IMR-90 (cell line): ENCODE data around the gene C11orf68.

Experiments
- CHD1 ChIP-seq: IDR thresholded peaks from 2 replicates; pipeline ENCODE4 v1.6.1; 2012; ENCODE audit warnings: low read depth, low read length, improper control_type of control experiment
- FOS ChIP-seq: fragments of 150-350 bp; IDR thresholded peaks from 2 replicates; pipeline ENCODE4 v1.6.1; 2016; ENCODE audit warnings: low read depth, low read length
- RAD21 ChIP-seq: IDR thresholded peaks from 2 replicates; pipeline ENCODE4 v1.6.1; 2012; ENCODE audit warnings: low read length, improper control_type of control experiment
- TF ChIP-seq, protein P1 (sequence below): conservative IDR thresholded peaks from 2 replicates; pipeline ENCODE4 v1.5.1; 2012; ENCODE audit warnings: mild to moderate bottlenecking, low read depth, low read length, improper control_type of control experiment

DNA sequence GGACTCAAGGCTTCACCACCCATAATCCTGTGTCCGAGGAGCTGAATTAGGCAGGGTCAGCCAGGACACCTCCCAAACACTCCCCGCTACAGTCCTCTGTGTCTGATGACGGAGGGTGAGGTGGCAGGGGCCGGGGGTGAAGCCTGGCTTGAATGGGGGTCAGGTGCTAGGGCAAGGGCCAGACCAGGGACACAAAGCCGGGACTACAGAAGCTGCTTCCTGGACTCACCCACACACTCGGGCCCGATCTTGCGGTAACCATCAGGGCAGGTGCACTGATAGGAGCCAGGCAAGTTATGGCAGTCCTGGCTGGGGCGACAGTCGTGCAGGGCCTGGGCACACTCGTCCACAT is 48.6 kb downstream of the C11orf68 start:
- TF ChIP-seq FOS (no peak), RAD21 (no peak), CHD1 (no peak)
- TF ChIP-seq, protein P1, sequence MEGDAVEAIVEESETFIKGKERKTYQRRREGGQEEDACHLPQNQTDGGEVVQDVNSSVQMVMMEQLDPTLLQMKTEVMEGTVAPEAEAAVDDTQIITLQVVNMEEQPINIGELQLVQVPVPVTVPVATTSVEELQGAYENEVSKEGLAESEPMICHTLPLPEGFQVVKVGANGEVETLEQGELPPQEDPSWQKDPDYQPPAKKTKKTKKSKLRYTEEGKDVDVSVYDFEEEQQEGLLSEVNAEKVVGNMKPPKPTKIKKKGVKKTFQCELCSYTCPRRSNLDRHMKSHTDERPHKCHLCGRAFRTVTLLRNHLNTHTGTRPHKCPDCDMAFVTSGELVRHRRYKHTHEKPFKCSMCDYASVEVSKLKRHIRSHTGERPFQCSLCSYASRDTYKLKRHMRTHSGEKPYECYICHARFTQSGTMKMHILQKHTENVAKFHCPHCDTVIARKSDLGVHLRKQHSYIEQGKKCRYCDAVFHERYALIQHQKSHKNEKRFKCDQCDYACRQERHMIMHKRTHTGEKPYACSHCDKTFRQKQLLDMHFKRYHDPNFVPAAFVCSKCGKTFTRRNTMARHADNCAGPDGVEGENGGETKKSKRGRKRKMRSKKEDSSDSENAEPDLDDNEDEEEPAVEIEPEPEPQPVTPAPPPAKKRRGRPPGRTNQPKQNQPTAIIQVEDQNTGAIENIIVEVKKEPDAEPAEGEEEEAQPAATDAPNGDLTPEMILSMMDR: no peak
